Lower lobe of right lung (tissue), 2 donors: ENCODE measurements around the gene KMT2D. TPM values are rescaled to one million over a fixed set of nuclear protein-coding genes. Genes with fewer than 3 reads are reported as not detected.
A peak's percentile ranks its signal among the peaks of the same experiment; 100 is the strongest.

Experiments used
- ATAC-seq, 2 donors: fragments of 200-7000 bp; cut with Tn5 transposase; one replicate each; pipeline ENCODE4 v1.9.1; 2020 to 2022; ENCODE audit warnings: mild to moderate bottlenecking in 2 of 2, moderate library complexity in 2 of 2
- DNase-seq: peaks from one replicate; pipeline ENCODE4 v3.0.0-alpha.2; 2020
- H3K27ac ChIP-seq: fragments of 200-600 bp; one replicate; pipeline ENCODE4 v1.8.0; 2022
- H3K27me3 ChIP-seq: fragments of 200-600 bp; one replicate; pipeline ENCODE4 v1.8.0; 2022; ENCODE audit warnings: low read depth
- H3K36me3 ChIP-seq: fragments of 200-600 bp; one replicate; pipeline ENCODE4 v1.8.0; 2022; ENCODE audit warnings: mild to moderate bottlenecking
- H3K4me1 ChIP-seq: fragments of 200-600 bp; one replicate; pipeline ENCODE4 v1.8.0; 2022
- H3K4me3 ChIP-seq: fragments of 200-600 bp; one replicate; pipeline ENCODE4 v1.8.0; 2022; ENCODE audit warnings: mild to moderate bottlenecking
- H3K9me3 ChIP-seq: fragments of 200-600 bp; one replicate; pipeline ENCODE4 v1.8.0; 2022
- CTCF ChIP-seq: fragments of 200-600 bp; IDR thresholded peaks from one replicate; pipeline ENCODE4 v1.8.0; 2022; ENCODE audit warnings: antibody characterized with exemption, mild to moderate bottlenecking
- intact Hi-C: fragments of 100-400 bp; cut with DNase I; formaldehyde crosslinking; loops from one replicate; pipeline ENCODE4 v1.11.0; 2022
- total RNA-seq: library from RNA; stranded (reverse); fragmentation: NEBNext Ultra II Directional; extraction: Animal tissue kit (Norgen Biotek cat#: 25700); gene quantifications from one replicate; pipeline ENCODE4 v1.2.1, GENCODE V29; 2021
- donor health status: DM: no; HTN: yes; CAD: no; lungs with severe emphysema.

KMT2D gene
- total RNA-seq, 1 donor from 2014 or later: 114 TPM

DNA sequence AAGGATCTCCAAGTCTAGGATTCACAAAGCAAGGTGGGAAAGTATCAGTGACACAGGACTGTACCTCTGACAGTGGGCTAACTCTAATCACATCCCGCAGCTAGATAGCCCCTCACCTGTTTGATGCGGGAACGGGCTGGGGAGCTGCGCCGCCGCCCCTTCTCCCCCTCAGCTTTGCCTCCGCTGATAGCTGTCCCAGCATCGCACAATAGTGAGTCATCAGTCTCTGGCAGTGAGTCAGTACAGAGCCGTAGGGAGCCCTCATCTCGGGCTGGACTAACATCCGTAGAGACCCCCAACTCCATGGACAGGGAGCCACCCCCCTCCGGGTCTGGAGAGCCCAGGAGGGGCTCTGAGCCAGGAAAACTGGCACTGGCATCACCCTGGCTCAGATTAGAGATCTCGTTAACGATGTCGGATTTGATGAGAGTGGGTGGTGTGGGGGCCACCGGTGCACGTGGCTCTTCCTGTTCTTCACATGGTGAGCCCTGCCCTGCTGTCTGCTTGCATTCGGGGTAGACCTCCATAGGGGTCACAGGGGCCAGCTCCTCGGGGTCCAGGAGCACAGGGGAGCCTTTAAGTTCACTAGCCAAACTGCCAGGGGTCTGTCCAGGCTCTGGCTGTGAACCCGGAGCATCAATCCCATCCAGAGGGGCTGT, 10.9 kb downstream of the KMT2D start:
- Histone ChIP-seq H3K4me3 (no peak overlapping the region), H3K27me3 (no peaks in the 10 kb centered on the region), H3K27ac (no peak overlapping the region), H3K4me1 (no peaks in the 10 kb centered on the region), H3K9me3 (no peaks in the 10 kb centered on the region), H3K36me3 (peaks cover 100% of the 10 kb centered on the region)
- DNase-seq (peak; percentile 30), ATAC-seq (no peak)
- intact Hi-C loops: no loop called here
- TF ChIP-seq CTCF: no peak

GRCh38 chr12:49048953-49049352, 11.6 kb downstream of the KMT2D start:
- no peak for ATAC-seq
- H3K27ac ChIP-seq: no peak overlapping the region
- no peaks in the 10 kb centered on the region for H3K4me1 ChIP-seq
- H3K4me3 ChIP-seq: no peak overlapping the region
- H3K27me3 ChIP-seq: no peaks in the 10 kb centered on the region
- intact Hi-C loops: no loop called here
- TF ChIP-seq CTCF: no peak
- H3K36me3 ChIP-seq: peaks cover 100% of the 10 kb centered on the region
- no peaks in the 10 kb centered on the region for H3K9me3 ChIP-seq
- peak; percentile 25 for DNase-seq

GRCh38 chr12:49046129-49046895, 14.3 kb downstream of the KMT2D start:
- Histone ChIP-seq H3K27ac (no peak overlapping the region), H3K9me3 (no peaks in the 10 kb centered on the region), H3K4me3 (no peak overlapping the region), H3K36me3 (peaks cover 100% of the 10 kb centered on the region), H3K27me3 (no peaks in the 10 kb centered on the region), H3K4me1 (no peaks in the 10 kb centered on the region)
- no peak for TF ChIP-seq CTCF
- DNase-seq (peak; percentile 45), ATAC-seq (no peak)
- intact Hi-C loops: no loop called here

DNA sequence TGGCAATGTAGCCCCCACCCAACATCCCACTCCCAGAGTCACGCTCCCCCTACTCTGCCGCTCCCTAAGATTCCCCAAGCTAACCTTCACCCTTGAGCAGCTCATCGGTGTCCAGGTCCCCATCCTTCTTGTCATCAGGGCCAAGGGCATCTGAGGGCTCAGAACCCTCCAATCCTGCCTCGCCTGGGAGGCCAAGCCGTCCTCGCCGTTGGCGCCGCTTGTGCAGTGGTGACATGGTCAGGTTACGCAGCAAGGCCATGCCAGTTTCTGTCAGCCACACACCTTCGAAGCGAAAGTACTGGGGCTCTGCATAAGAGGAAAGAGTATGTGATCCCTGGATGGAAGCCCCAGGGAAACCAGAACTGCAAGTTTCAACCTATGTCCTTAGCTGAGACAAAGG, 15.9 kb downstream of the KMT2D start:
- no peaks in the 10 kb centered on the region for H3K27me3 ChIP-seq
- DNase-seq (peak; percentile 17), ATAC-seq (no peak)
- no peak overlapping the region for H3K4me3 ChIP-seq
- no peaks in the 10 kb centered on the region for H3K4me1 ChIP-seq
- intact Hi-C loops: no loop called here
- H3K36me3 ChIP-seq: peaks cover 99% of the 10 kb centered on the region
- no peaks in the 10 kb centered on the region for H3K9me3 ChIP-seq
- TF ChIP-seq CTCF: no peak
- H3K27ac ChIP-seq: no peak overlapping the region

DNA sequence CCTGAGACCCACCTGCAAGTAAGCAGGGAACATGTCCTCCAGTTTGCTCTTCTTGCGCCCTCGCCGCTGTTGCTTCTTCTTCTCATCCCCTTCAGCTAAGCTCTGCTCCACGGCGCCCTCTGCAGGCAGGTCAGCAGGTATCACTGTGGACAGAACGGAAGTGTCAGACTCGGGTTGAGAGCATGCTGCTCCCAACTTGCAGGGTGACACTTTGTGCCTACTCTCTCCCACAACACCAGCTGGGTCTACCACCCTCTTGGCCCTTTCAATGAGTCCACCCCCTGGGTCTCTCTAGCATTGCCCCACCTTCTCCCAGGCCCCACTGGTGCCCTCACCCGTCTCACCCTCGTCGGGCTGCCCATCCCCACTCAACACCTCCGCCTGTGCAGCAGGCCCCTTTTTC, 16.7 kb downstream of the KMT2D start:
- H3K36me3 ChIP-seq: peaks cover 99% of the 10 kb centered on the region
- peak; percentile 59 to 70 for ATAC-seq
- DNase-seq: peak; percentile 79
- no peaks in the 10 kb centered on the region for H3K9me3 ChIP-seq
- H3K27me3 ChIP-seq: no peaks in the 10 kb centered on the region
- H3K4me1 ChIP-seq: no peaks in the 10 kb centered on the region
- no peak overlapping the region for H3K4me3 ChIP-seq
- intact Hi-C loops: no loop called here
- H3K27ac ChIP-seq: no peak overlapping the region
- TF ChIP-seq CTCF: peak; percentile 65
